ENCODE measurements around the gene KCTD16. TPM values are rescaled to one million over a fixed set of nuclear protein-coding genes. Genes with fewer than 3 reads are reported as not detected.

Gene KCTD16
- total and polyA plus RNA-seq, 11 donors = 0.02 to 0.32 (median 0.12) TPM; not detected in 3

- Histone ChIP-seq H3K27ac (no peak overlapping the region), H3K36me3 (no peaks in the 10 kb centered on the region), H3K4me3 (peak overlapping the region in 6 of 12 donors; percentile 12 to 32 (median 23)), H3K27me3 (peaks cover 0 to 7% (median 0%) of the 10 kb centered on the region in 9 donors), H3K9me3 (no peaks in the 10 kb centered on the region), H3K4me1 (peaks cover 0 to 41% (median 0%) of the 10 kb centered on the region in 12 donors)
- intact Hi-C loops (cut with DNase I) = no loop called here
- WGBS, 4 donors = 16 to 33% (median 23%) methylated on average over 3 of the region's 3 CpGs
- DNase-seq (no peak), ATAC-seq (peak in 2 of 4 donors; percentile 52 to 71)
- TF ChIP-seq POLR2A (IDR thresholded peaks at IDR 0.05) (no peak), CTCF (IDR thresholded peaks at IDR 0.05) (peak; percentile 7 to 50 (median 30))
Observed at GRCh38 chr5:144191998-144192397, 21.3 kb downstream of the KCTD16 start.

- no peak overlapping the region for H3K4me3 ChIP-seq
- intact Hi-C loops (cut with DNase I) = no loop called here
- TF ChIP-seq POLR2A (IDR thresholded peaks at IDR 0.05) = no peak
- TF ChIP-seq CTCF (IDR thresholded peaks at IDR 0.05) = no peak
- H3K36me3 ChIP-seq = no peaks in the 10 kb centered on the region
- no peak for DNase-seq
- H3K27ac ChIP-seq = no peak overlapping the region
- no peaks in the 10 kb centered on the region for H3K9me3 ChIP-seq
- ATAC-seq = no peak
- peaks cover 0 to 35% (median 0%) of the 10 kb centered on the region in 12 donors for H3K4me1 ChIP-seq
- peaks cover 0 to 7% (median 0%) of the 10 kb centered on the region in 9 donors for H3K27me3 ChIP-seq
Observed at GRCh38 chr5:144192661-144193060, 22.0 kb downstream of the KCTD16 start.

- 50 to 79% (median 65%) methylated on average over 2 of the region's 2 CpGs for WGBS, 4 donors
- DNase-seq (no peak), ATAC-seq (no peak)
- Histone ChIP-seq H3K27ac (no peak overlapping the region), H3K27me3 (peaks cover 0 to 11% (median 0%) of the 10 kb centered on the region in 9 donors), H3K36me3 (no peaks in the 10 kb centered on the region), H3K4me1 (peaks cover 0 to 25% (median 0%) of the 10 kb centered on the region in 12 donors), H3K9me3 (no peaks in the 10 kb centered on the region), H3K4me3 (no peak overlapping the region)
- TF ChIP-seq POLR2A (IDR thresholded peaks at IDR 0.05) = no peak
- TF ChIP-seq CTCF (IDR thresholded peaks at IDR 0.05) = no peak
- intact Hi-C loops (cut with DNase I) = no loop called here
Observed at GRCh38 chr5:144194144-144194543, 23.5 kb downstream of the KCTD16 start.

GRCh38 chr5:144195448-144195847 is 24.8 kb downstream of the KCTD16 start:
- ATAC-seq = no peak

More at GRCh38 chr5:144195448-144195847, 24.8 kb downstream of the KCTD16 start:
- intact Hi-C loops (cut with DNase I) = no loop called here
- no peak overlapping the region for H3K27ac ChIP-seq
- peaks cover 0 to 16% (median 2%) of the 10 kb centered on the region in 9 donors for H3K27me3 ChIP-seq
- H3K4me3 ChIP-seq = no peak overlapping the region
- no peak for DNase-seq
- 69 to 74% (median 72%) methylated on average over 4 of the region's 4 CpGs for WGBS, 4 donors
- no peaks in the 10 kb centered on the region for H3K9me3 ChIP-seq
- H3K4me1 ChIP-seq = peaks cover 0 to 13% (median 0%) of the 10 kb centered on the region in 12 donors
- H3K36me3 ChIP-seq = no peaks in the 10 kb centered on the region
- no peak for TF ChIP-seq POLR2A (IDR thresholded peaks at IDR 0.05)
- TF ChIP-seq CTCF (IDR thresholded peaks at IDR 0.05) = no peak

Measured in heart left ventricle (tissue), 16 donors.